ENCODE results near the gene GNA15.

GNA15 gene

DNA sequence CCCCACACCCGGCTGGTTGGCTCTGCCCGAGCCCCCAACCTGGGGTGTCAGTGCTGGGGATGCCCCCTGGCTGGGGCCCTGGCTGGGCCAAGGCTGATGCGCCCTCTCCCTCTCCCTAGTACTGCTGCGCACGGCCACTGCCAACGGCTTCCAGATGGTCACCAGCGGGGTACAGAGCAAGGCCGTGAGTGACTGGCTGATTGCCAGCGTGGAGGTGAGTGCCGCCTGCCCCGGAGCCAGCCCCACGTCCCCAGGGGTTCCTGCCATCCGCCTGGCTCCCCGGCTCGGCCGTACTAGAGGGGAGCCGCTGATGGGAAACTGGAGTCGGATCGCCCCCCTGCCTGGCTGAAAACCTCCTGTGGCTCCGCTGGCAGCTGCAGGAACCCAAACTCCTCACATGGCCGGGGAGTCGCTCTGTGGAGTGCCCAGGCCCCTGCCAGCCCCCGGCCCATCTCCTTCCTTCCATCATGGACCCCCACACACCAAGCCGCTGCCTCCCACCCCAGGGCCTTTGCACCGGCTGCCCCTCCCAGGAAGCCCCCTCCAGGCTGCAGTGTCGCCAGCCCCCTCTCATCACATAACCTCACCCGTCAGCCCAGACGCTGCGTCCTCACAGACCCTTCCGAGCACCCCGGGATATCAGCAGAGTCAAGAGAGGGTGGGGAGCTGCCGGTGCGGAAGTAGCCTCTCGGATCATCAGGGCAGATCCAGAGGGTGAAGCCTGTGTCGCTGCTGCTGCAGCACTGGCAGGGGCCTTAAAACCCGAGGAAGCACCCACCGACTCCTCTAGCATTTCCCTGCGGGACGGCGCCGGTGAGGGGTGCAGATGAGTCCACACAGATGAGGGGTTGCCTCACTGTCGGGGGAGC is 60.5 kb downstream of the GNA15 start:
- no peaks in the 10 kb centered on the region for H3K27me3 ChIP-seq (ENCODE audit: control insufficient read depth, low read length)
- no peaks in the 10 kb centered on the region for H4K20me1 ChIP-seq (ENCODE audit: control insufficient read depth, insufficient read depth, low read depth, low read length)
- H3F3A ChIP-seq (ENCODE audit: control insufficient read depth, insufficient read depth), result no peaks in the 10 kb centered on the region
- H3K4me2 ChIP-seq (ENCODE audit: low read length), result no peak overlapping the region
- H3K9me3 ChIP-seq (ENCODE audit: control insufficient read depth, insufficient read depth, low read length), result no peaks in the 10 kb centered on the region
- H3K4me3 ChIP-seq (ENCODE audit: low read length), result no peak overlapping the region
- TF ChIP-seq, protein P1, sequence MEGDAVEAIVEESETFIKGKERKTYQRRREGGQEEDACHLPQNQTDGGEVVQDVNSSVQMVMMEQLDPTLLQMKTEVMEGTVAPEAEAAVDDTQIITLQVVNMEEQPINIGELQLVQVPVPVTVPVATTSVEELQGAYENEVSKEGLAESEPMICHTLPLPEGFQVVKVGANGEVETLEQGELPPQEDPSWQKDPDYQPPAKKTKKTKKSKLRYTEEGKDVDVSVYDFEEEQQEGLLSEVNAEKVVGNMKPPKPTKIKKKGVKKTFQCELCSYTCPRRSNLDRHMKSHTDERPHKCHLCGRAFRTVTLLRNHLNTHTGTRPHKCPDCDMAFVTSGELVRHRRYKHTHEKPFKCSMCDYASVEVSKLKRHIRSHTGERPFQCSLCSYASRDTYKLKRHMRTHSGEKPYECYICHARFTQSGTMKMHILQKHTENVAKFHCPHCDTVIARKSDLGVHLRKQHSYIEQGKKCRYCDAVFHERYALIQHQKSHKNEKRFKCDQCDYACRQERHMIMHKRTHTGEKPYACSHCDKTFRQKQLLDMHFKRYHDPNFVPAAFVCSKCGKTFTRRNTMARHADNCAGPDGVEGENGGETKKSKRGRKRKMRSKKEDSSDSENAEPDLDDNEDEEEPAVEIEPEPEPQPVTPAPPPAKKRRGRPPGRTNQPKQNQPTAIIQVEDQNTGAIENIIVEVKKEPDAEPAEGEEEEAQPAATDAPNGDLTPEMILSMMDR (IDR thresholded peaks at IDR 0.05; ENCODE audit: low read depth, low read length, poor library complexity, severe bottlenecking), result no peak
- no peak for TF ChIP-seq EZH2phosphoT487 (IDR thresholded peaks at IDR 0.05; ENCODE audit: borderline replicate concordance, low read length)
- peaks cover 28% of the 10 kb centered on the region for H3K79me2 ChIP-seq (ENCODE audit: control insufficient read depth, low read length)
- H3K36me3 ChIP-seq (ENCODE audit: control insufficient read depth, low read length), result peaks cover 40% of the 10 kb centered on the region
- peaks cover 3% of the 10 kb centered on the region; the same call in 1 of the 2 replicates for H3K4me1 ChIP-seq (ENCODE audit: control insufficient read depth, low read length)
- H3K27ac ChIP-seq (ENCODE audit: low read depth, low read length), result no peak overlapping the region
- H3K9me2 ChIP-seq (replicated peaks; ENCODE audit: control insufficient read depth, low read length), result no peaks in the 10 kb centered on the region

DNA sequence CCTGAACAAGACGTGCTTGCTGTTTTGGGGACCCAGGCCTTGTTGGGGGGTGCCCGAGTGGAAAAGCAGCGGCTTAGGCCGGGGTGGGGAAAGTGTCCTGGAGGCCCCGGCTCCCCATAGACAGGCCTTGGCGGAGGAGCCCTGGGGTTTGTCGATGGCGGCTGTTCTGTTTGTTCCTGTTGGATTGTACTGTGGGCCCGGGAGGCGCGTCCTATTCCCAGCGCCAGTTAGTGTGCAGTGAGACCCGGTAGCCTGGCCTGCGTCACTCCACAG is 61.0 kb downstream of the GNA15 start:
- no peaks in the 10 kb centered on the region for H3K9me3 ChIP-seq (ENCODE audit: control insufficient read depth, insufficient read depth, low read length)
- no peak overlapping the region for H3K27ac ChIP-seq (ENCODE audit: low read depth, low read length)
- H3K4me2 ChIP-seq (ENCODE audit: low read length), result no peak overlapping the region
- H4K20me1 ChIP-seq (ENCODE audit: control insufficient read depth, insufficient read depth, low read depth, low read length), result no peaks in the 10 kb centered on the region
- no peaks in the 10 kb centered on the region for H3K9me2 ChIP-seq (replicated peaks; ENCODE audit: control insufficient read depth, low read length)
- H3K27me3 ChIP-seq (ENCODE audit: control insufficient read depth, low read length), result no peaks in the 10 kb centered on the region
- TF ChIP-seq, protein P1 (IDR thresholded peaks at IDR 0.05; ENCODE audit: low read depth, low read length, poor library complexity, severe bottlenecking), result no peak
- no peak for TF ChIP-seq EZH2phosphoT487 (IDR thresholded peaks at IDR 0.05; ENCODE audit: borderline replicate concordance, low read length)
- H3K4me3 ChIP-seq (ENCODE audit: low read length), result no peak overlapping the region
- no peaks in the 10 kb centered on the region for H3F3A ChIP-seq (ENCODE audit: control insufficient read depth, insufficient read depth)
- H3K4me1 ChIP-seq (ENCODE audit: control insufficient read depth, low read length), result no peaks in the 10 kb centered on the region
- peaks cover 37% of the 10 kb centered on the region for H3K36me3 ChIP-seq (ENCODE audit: control insufficient read depth, low read length)
- peaks cover 23% of the 10 kb centered on the region for H3K79me2 ChIP-seq (ENCODE audit: control insufficient read depth, low read length)

DNA sequence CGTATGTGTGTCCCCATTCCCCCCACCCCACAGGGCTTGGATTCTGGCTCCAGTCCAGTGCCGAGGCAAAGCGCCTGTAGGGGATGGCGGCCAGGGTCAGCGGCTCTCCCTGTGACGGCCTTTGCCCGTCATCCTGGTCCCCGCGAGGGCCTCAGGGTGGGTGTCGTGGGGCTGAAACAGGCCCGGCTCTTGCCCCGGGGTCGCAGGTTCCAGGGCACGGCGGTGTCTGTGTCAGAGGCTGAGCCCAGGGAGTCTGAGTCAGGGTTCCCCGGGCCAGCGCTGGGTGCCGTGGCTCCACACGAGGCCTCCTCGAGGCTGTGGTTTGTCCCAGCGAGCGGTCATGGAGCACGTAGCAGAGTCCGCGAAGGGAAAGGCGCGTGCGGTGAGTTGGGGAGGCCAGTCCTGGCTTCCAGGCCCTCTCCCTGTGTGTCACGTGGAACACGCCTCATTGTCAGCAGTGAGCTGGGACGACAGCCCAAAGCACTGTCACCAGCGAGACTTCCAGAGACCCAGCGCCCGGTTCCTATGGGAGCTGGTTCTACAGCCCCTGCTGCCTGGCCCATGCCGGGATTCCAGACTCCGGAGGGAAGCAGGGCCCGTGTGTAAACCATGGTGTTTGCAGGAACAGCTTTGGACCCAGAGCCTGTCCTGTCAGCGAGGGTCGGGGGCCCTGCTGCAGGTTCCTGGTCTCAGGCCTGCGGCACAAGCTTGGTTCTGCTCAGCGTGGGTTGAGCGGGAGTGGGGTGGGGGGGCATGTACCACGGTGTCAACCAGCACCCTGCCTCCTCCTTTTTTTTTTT is 63.3 kb downstream of the GNA15 start:
- H3K79me2 ChIP-seq (ENCODE audit: control insufficient read depth, low read length), result peaks cover 5% of the 10 kb centered on the region; the same call in 1 of the 2 replicates

More for the DNA sequence above, 63.3 kb downstream of the GNA15 start:
- no peaks in the 10 kb centered on the region for H4K20me1 ChIP-seq (ENCODE audit: control insufficient read depth, insufficient read depth, low read depth, low read length)
- H3K9me3 ChIP-seq (ENCODE audit: control insufficient read depth, insufficient read depth, low read length), result no peaks in the 10 kb centered on the region
- no peaks in the 10 kb centered on the region for H3F3A ChIP-seq (ENCODE audit: control insufficient read depth, insufficient read depth)
- TF ChIP-seq, protein P1 (IDR thresholded peaks at IDR 0.05; ENCODE audit: low read depth, low read length, poor library complexity, severe bottlenecking), result no peak
- TF ChIP-seq EZH2phosphoT487 (IDR thresholded peaks at IDR 0.05; ENCODE audit: borderline replicate concordance, low read length), result no peak
- H3K4me2 ChIP-seq (ENCODE audit: low read length), result no peak overlapping the region
- no peak overlapping the region for H3K4me3 ChIP-seq (ENCODE audit: low read length)
- H3K9me2 ChIP-seq (replicated peaks; ENCODE audit: control insufficient read depth, low read length), result no peaks in the 10 kb centered on the region
- peaks cover 35% of the 10 kb centered on the region for H3K36me3 ChIP-seq (ENCODE audit: control insufficient read depth, low read length)
- H3K4me1 ChIP-seq (ENCODE audit: control insufficient read depth, low read length), result no peaks in the 10 kb centered on the region
- H3K27me3 ChIP-seq (ENCODE audit: control insufficient read depth, low read length), result no peaks in the 10 kb centered on the region
- H3K27ac ChIP-seq (ENCODE audit: low read depth, low read length), result no peak overlapping the region
